Gastroesophageal sphincter (tissue), 4 donors: ENCODE results near the gene SSU72. TPM values are rescaled to one million over a fixed set of nuclear protein-coding genes. Genes with fewer than 3 reads are reported as not detected.

Experiments used
- ATAC-seq: fragments of 150-250 bp; one replicate; pipeline ENCODE4 v1.9.1; 2016; ENCODE audit warnings: mild to moderate bottlenecking, moderate library complexity
- H3K27ac ChIP-seq, 4 donors: fragments of 200-600 bp; sonication (generic) in 3 of 4; 1 replicate in 3 of 4; 2 replicates in 1 of 4; pipeline ENCODE4 v1.5.1; 2016 to 2019
- H3K27me3 ChIP-seq: fragments of 200-600 bp; sonication (generic); one replicate; pipeline ENCODE4 v1.5.1; 2019
- H3K36me3 ChIP-seq, 2 donors: fragments of 200-600 bp; sonication (generic); one replicate each; pipeline ENCODE4 v1.5.1; 2019; ENCODE audit warnings: control low read depth in 1 of 2
- H3K4me1 ChIP-seq, 3 donors: fragments of 200-600 bp; sonication (generic); 1 replicate in 2 of 3; 2 replicates in 1 of 3; pipeline ENCODE4 v1.5.1; 2016 to 2019; ENCODE audit warnings: control low read depth in 2 of 3
- H3K4me3 ChIP-seq, 2 donors: fragments of 200-600 bp; sonication (generic); one replicate each; pipeline ENCODE4 v1.5.1; 2019; ENCODE audit warnings: mild to moderate bottlenecking in 1 of 2, moderate library complexity in 1 of 2
- H3K9me3 ChIP-seq, 3 donors: fragments of 200-600 bp; sonication (generic); one replicate each; pipeline ENCODE4 v1.5.1; 2017 to 2019; ENCODE audit warnings: control low read depth in 2 of 3
- EP300 ChIP-seq: sonication (generic); formaldehyde crosslinking; IDR thresholded peaks from one replicate; pipeline ENCODE4 v1.6.1; 2017; ENCODE audit warnings: antibody characterized with exemption, mild to moderate bottlenecking
- POLR2A ChIP-seq, 2 donors: fragments of 450-650 bp; IDR thresholded peaks; one replicate each; pipeline ENCODE4 v1.6.1; 2017; ENCODE audit warnings: antibody characterized with exemption in 2 of 2, mild to moderate bottlenecking in 2 of 2, moderate library complexity in 1 of 2
- POLR2AphosphoS5 ChIP-seq: sonication (generic); formaldehyde crosslinking; IDR thresholded peaks from one replicate; pipeline ENCODE4 v1.6.1; 2017; ENCODE audit warnings: antibody characterized with exemption
- WGBS, 2 donors: methylation state at CpG; one replicate each; pipeline ENCODE4 v1.1.5; 2018; ENCODE audit warnings: low coverage in 1 of 2; 5-methylcytosine and 5-hydroxymethylcytosine counted together
- total RNA-seq, 4 donors: library from RNA; depleted of rRNA; stranded (reverse); fragments of >200 nt; gene quantifications; one replicate each; pipeline ENCODE4 v1.1.0, GENCODE V29; 2016
- TF ChIP-seq, protein P1 (sequence below), 4 experiments: fragments of 200-600 bp in 2 of 4; fragments of 450-650 bp in 2 of 4; sonication (generic) in 1 of 4; IDR thresholded peaks; one replicate each; pipeline ENCODE4 v1.5.1; 2017 to 2019; ENCODE audit warnings: antibody characterized with exemption in 4 of 4, mild to moderate bottlenecking in 2 of 4, moderate library complexity in 2 of 4

The SSU72 gene
- total RNA-seq, 4 donors from 2014 or later: 90.5 to 109 (median 98.9) TPM

DNA sequence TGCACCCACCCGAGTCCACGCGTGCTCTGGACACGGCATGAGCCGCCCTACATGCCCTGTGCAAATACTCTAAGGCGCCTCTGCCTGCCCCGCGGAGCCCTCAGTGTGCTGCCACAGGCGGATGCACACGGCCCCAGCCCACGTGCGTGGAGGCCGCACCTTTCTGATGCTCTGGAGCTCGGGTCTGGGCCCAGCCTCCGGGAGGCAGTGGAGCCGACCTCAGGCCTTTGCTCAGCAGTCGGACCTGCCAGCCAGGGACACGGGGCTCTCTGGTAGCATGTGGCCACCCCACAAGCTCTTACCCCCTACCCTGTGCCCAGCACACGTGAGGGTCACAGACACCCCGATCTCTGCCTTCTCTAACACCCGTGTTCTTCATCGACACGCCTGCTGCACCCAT is 36.3 kb downstream of the SSU72 start:
- peaks cover 0 to 39% of the 10 kb centered on the region in 2 donors for H3K36me3 ChIP-seq
- WGBS, 2 donors: 83 to 84% methylated on average over 2 to 5 of the region's 23 CpGs
- H3K9me3 ChIP-seq: no peaks in the 10 kb centered on the region
- ATAC-seq: no peak
- peak overlapping the region in 1 of 4 donors; percentile 79 for H3K27ac ChIP-seq
- no peak overlapping the region for H3K4me3 ChIP-seq
- TF ChIP-seq EP300 (no peak), POLR2AphosphoS5 (no peak), POLR2A (IDR thresholded peaks at IDR 0.05) (no peak)
- TF ChIP-seq, protein P1, sequence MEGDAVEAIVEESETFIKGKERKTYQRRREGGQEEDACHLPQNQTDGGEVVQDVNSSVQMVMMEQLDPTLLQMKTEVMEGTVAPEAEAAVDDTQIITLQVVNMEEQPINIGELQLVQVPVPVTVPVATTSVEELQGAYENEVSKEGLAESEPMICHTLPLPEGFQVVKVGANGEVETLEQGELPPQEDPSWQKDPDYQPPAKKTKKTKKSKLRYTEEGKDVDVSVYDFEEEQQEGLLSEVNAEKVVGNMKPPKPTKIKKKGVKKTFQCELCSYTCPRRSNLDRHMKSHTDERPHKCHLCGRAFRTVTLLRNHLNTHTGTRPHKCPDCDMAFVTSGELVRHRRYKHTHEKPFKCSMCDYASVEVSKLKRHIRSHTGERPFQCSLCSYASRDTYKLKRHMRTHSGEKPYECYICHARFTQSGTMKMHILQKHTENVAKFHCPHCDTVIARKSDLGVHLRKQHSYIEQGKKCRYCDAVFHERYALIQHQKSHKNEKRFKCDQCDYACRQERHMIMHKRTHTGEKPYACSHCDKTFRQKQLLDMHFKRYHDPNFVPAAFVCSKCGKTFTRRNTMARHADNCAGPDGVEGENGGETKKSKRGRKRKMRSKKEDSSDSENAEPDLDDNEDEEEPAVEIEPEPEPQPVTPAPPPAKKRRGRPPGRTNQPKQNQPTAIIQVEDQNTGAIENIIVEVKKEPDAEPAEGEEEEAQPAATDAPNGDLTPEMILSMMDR (IDR thresholded peaks at IDR 0.05): no peak
- H3K4me1 ChIP-seq: peaks cover 0 to 54% (median 14%) of the 10 kb centered on the region in 3 donors
- no peaks in the 10 kb centered on the region for H3K27me3 ChIP-seq

- WGBS, 2 donors: 89 to 92% methylated on average over 19 to 25 of the region's 32 CpGs
- no peaks in the 10 kb centered on the region for H3K9me3 ChIP-seq
- peaks cover 0 to 36% of the 10 kb centered on the region in 2 donors for H3K36me3 ChIP-seq
- ATAC-seq: no peak
- no peaks in the 10 kb centered on the region for H3K27me3 ChIP-seq
- H3K4me3 ChIP-seq: no peak overlapping the region
- peaks cover 0 to 59% (median 14%) of the 10 kb centered on the region in 3 donors for H3K4me1 ChIP-seq
- TF ChIP-seq EP300 (no peak), POLR2A (IDR thresholded peaks at IDR 0.05) (no peak), POLR2AphosphoS5 (no peak)
- TF ChIP-seq, protein P1 (IDR thresholded peaks at IDR 0.05): no peak
- H3K27ac ChIP-seq: no peak overlapping the region
Observed at GRCh38 chr1:1537626-1538250, 36.9 kb downstream of the SSU72 start.

DNA sequence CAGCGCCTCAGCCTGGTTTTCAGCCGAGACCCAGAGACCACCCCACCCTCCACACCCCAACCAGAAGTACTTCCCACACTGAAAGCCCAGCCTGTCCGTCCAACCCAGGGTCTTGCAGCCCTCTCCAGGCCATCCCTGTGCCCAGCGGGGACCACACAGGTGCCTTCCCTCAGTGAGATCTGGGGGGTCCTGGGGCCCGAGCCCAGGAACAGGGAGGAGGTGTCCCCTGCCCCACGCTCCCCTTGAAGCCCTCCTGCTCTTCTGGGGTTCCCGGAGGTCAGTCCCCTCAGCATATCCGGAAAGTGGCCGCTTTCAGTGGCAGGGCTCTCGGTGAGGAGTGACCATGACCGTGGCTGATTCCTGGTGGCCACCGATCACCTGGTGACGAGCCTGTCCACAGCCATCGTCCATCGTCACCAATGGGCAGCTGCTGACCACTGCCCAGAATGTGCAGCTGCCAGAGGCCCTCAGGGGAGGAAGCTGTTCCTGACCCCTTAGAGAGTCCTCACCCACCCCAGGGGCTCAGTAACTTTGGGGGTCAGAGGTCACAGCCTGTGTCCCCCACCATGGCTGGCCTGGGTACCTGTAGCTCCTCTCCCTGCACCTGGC is 37.6 kb downstream of the SSU72 start:
- TF ChIP-seq, protein P1 (IDR thresholded peaks at IDR 0.05): no peak
- no peak for TF ChIP-seq POLR2A (IDR thresholded peaks at IDR 0.05)
- TF ChIP-seq EP300: no peak
- no peak for TF ChIP-seq POLR2AphosphoS5
- peaks cover 0 to 59% (median 14%) of the 10 kb centered on the region in 3 donors for H3K4me1 ChIP-seq
- 10% methylated on average over 2 of the region's 15 CpGs; no CpG with 5 or more reads in 1 of the 2 donors for WGBS, 2 donors
- H3K27me3 ChIP-seq: no peaks in the 10 kb centered on the region
- peaks cover 0 to 34% of the 10 kb centered on the region in 2 donors for H3K36me3 ChIP-seq
- no peak for ATAC-seq
- peak overlapping the region in 3 of 4 donors; percentile 32 to 53 (median 36) for H3K27ac ChIP-seq
- no peak overlapping the region for H3K4me3 ChIP-seq
- H3K9me3 ChIP-seq: peaks cover 0 to under 1% (median 0%) of the 10 kb centered on the region in 3 donors

- no peaks in the 10 kb centered on the region for H3K27me3 ChIP-seq
- 11 to 61% methylated on average over 4 to 11 of the region's 48 CpGs for WGBS, 2 donors
- H3K36me3 ChIP-seq: peaks cover 0 to 32% of the 10 kb centered on the region in 2 donors
- H3K27ac ChIP-seq: peak overlapping the region in 3 of 4 donors; percentile 32 to 53 (median 36)
- H3K4me1 ChIP-seq: peaks cover 0 to 54% (median 13%) of the 10 kb centered on the region in 3 donors
- peaks cover 0 to 8% (median 0%) of the 10 kb centered on the region in 3 donors for H3K9me3 ChIP-seq
- ATAC-seq: no peak
- TF ChIP-seq POLR2A (IDR thresholded peaks at IDR 0.05): no peak
- TF ChIP-seq EP300: no peak
- TF ChIP-seq, protein P1 (IDR thresholded peaks at IDR 0.05): no peak
- TF ChIP-seq POLR2AphosphoS5: no peak
- no peak overlapping the region for H3K4me3 ChIP-seq
Observed at GRCh38 chr1:1536019-1536937, 38.4 kb downstream of the SSU72 start.
